Measurements from ENCODE around the gene MME. TPM values are rescaled to one million over a fixed set of nuclear protein-coding genes. Genes with fewer than 3 reads are reported as not detected.

Gene MME
- total and polyA plus RNA-seq, 3 donors from 2014 or later = 5.4 to 6.3 (median 5.5) TPM

DNA sequence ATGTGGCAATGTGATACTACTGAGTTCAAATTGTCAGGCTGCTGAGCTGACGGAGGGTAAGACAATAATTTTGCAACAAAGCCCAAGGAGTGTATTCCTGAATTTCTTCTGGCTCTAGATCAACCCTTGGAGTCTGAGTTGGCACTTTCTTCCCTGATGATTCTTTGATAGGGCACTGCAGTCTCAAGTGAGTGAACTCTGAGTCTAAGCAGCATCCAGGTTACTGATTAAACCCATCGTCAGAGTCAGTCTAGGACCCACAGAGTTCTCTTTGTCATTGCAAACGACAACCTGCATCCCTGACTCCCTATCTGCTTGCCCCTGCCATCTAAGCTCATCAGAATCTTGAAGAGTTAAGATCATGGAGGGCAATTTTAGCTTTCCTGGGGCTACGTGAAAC, 58.6 kb downstream of the MME start:
- 69 to 87% methylated on average over 4 of the region's 4 CpGs for WGBS, 2 donors
- no peaks in the 10 kb centered on the region for H3K9me3 ChIP-seq
- H3K27ac ChIP-seq = no peak overlapping the region
- H3K4me1 ChIP-seq = no peaks in the 10 kb centered on the region
- no peaks in the 10 kb centered on the region for H3K27me3 ChIP-seq
- no peak overlapping the region for H3K4me3 ChIP-seq
- no peaks in the 10 kb centered on the region for H3K36me3 ChIP-seq (ENCODE audit: low read depth, missing control alignments)
- DNase-seq = no peak
- no peak for TF ChIP-seq CTCF (IDR thresholded peaks at IDR 0.05)
- TF ChIP-seq POLR2A (IDR thresholded peaks at IDR 0.05) = no peak
- intact Hi-C loops (cut with DNase I; ENCODE audit: low total_unique reads) = no loop called here

DNA sequence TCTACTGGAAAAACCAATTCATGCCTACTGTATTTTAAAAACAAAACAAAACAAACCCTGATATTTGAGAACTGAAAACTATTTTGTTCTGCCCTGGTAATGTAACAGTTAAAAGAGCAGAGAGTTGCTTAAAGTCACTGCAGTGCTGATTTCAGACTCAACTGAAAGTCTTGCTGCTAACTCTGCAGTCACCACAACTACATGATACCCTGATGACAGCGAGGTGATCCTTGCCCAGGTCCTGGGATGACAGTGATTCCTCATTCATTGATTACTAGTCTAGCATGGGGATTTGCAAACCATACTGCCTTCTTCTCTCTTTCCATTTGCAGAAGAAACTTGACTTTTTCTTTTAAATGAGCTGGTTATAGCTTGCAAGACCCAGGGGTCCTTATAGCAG, 67.5 kb downstream of the MME start:
- H3K36me3 ChIP-seq (ENCODE audit: low read depth, missing control alignments) = no peaks in the 10 kb centered on the region
- intact Hi-C loops (cut with DNase I; ENCODE audit: low total_unique reads) = no loop called here
- TF ChIP-seq POLR2A (IDR thresholded peaks at IDR 0.05) = no peak
- no peak for TF ChIP-seq CTCF (IDR thresholded peaks at IDR 0.05)
- H3K27me3 ChIP-seq = no peaks in the 10 kb centered on the region
- no peaks in the 10 kb centered on the region for H3K4me1 ChIP-seq
- 80 to 82% methylated on average over 1 of the region's 1 CpG for WGBS, 2 donors
- no peak overlapping the region for H3K27ac ChIP-seq
- H3K9me3 ChIP-seq = no peaks in the 10 kb centered on the region
- H3K4me3 ChIP-seq = no peak overlapping the region
- no peak for DNase-seq

GRCh38 chr3:155149494-155149893, 69.4 kb downstream of the MME start:
- Histone ChIP-seq H3K4me3 (no peak overlapping the region), H3K27me3 (no peaks in the 10 kb centered on the region), H3K4me1 (no peaks in the 10 kb centered on the region), H3K36me3 (ENCODE audit: low read depth, missing control alignments) (no peaks in the 10 kb centered on the region), H3K9me3 (no peaks in the 10 kb centered on the region), H3K27ac (no peak overlapping the region)
- intact Hi-C loops (cut with DNase I; ENCODE audit: low total_unique reads) = no loop called here
- TF ChIP-seq CTCF (IDR thresholded peaks at IDR 0.05) (no peak), POLR2A (IDR thresholded peaks at IDR 0.05) (no peak)
- WGBS, 2 donors = 90 to 92% methylated on average over 3 of the region's 3 CpGs
- no peak for DNase-seq

DNA sequence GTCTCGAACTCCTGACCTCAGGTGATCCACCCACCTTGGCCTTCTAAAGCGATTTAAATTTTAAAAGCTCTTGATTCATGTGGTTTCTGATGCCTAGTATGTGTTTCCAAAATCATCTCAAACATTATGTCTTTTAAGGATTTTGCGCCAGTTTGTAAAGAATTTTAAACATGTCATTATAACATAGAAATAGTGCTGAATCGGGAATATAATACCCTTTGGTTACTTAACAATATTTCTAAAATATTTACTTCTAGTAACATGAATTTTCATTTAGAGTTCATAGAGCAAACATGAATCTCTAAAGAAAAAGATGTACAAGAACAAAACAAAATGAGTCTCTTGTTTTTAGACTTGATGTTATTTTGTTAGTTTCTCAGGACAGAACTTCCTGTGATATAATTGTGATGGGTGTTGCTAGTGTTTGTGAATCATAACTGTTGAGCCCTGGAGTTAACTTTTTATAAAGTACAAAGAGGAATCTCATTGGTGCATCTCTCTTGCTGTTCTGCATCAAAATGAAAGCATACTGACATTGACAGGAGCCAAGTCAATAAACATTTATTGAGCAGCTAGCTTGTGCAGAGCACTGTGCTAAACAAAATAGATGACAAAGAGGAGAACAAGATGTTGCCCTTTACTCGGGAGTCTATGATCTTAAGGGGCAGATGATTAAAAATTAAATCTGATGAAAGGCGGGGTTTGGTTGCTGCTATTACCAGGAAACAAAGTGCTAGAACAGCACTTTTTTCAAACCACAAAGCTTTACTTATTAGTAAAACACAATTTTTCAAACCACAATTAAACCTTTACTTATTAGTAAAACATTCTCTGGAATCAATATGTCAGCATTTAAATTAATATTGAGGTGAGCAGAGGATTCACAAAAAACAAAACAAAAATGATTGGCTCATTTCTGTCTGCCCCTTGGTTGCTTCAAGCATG, 73.4 kb downstream of the MME start:
- no peak for TF ChIP-seq CTCF (IDR thresholded peaks at IDR 0.05)
- TF ChIP-seq POLR2A (IDR thresholded peaks at IDR 0.05) = no peak
- DNase-seq = no peak
- H3K9me3 ChIP-seq = no peaks in the 10 kb centered on the region
- no peak overlapping the region for H3K27ac ChIP-seq
- H3K27me3 ChIP-seq = no peaks in the 10 kb centered on the region
- no peaks in the 10 kb centered on the region for H3K36me3 ChIP-seq (ENCODE audit: low read depth, missing control alignments)
- no peak overlapping the region for H3K4me3 ChIP-seq
- intact Hi-C loops (cut with DNase I; ENCODE audit: low total_unique reads) = no loop called here
- H3K4me1 ChIP-seq = no peaks in the 10 kb centered on the region
- WGBS, 2 donors = 88 to 92% methylated on average over 6 of the region's 6 CpGs

GRCh38 chr3:155154255-155154654, 74.1 kb downstream of the MME start:
- H3K27me3 ChIP-seq = no peaks in the 10 kb centered on the region
- no peaks in the 10 kb centered on the region for H3K4me1 ChIP-seq
- H3K9me3 ChIP-seq = no peaks in the 10 kb centered on the region
- WGBS, 2 donors = 82 to 88% methylated on average over 3 of the region's 3 CpGs
- TF ChIP-seq CTCF (IDR thresholded peaks at IDR 0.05) = no peak
- no peak for TF ChIP-seq POLR2A (IDR thresholded peaks at IDR 0.05)
- no peak for DNase-seq
- no peak overlapping the region for H3K4me3 ChIP-seq
- no peak overlapping the region for H3K27ac ChIP-seq
- intact Hi-C loops (cut with DNase I; ENCODE audit: low total_unique reads) = no loop called here
- no peaks in the 10 kb centered on the region for H3K36me3 ChIP-seq (ENCODE audit: low read depth, missing control alignments)
